Left colon (tissue), 2 donors: Measurements from ENCODE around the gene ZNF667. TPM values are rescaled to one million over a fixed set of nuclear protein-coding genes. Genes with fewer than 3 reads are reported as not detected.

Experiments
- ATAC-seq: fragments of 200-7000 bp; cut with Tn5 transposase; one replicate; pipeline ENCODE4 v1.9.1; 2020; ENCODE audit warnings: mild to moderate bottlenecking, moderate library complexity
- DNase-seq, 2 donors: peaks; one replicate each; pipeline ENCODE4 v3.0.0-alpha.2; 2020
- intact Hi-C, 2 donors: fragments of 100-400 bp; cut with DNase I in 1 of 2; cut with micrococcal nuclease in 1 of 2; formaldehyde crosslinking; loops; one replicate each; pipeline versions ENCODE4 v1.11.2 to v1.14.0; 2022; cut with DNase I, micrococcal nuclease
- long read RNA-seq: library from polyadenylated mRNA; unstranded; transcript quantifications from one replicate; pipeline ENCODE4 v2.0.0, GENCODE V29; 2021
- total RNA-seq, 2 donors: library from RNA; stranded (reverse); fragmentation: NEBNext Ultra II Directional; extraction: Animal tissue kit (Norgen Biotek cat#: 25700); gene quantifications; one replicate each; pipeline ENCODE4 v1.2.1, GENCODE V29; 2021
- donor health status: DM: no; HTN: no; CAD: no.
- donor health status: DM: yes; HTN: yes; CAD: no.

Gene ZNF667
- under 1 TPM; 0.34 to 0.67 TPM for total RNA-seq
- long read RNA-seq, result 0 reads

DNA sequence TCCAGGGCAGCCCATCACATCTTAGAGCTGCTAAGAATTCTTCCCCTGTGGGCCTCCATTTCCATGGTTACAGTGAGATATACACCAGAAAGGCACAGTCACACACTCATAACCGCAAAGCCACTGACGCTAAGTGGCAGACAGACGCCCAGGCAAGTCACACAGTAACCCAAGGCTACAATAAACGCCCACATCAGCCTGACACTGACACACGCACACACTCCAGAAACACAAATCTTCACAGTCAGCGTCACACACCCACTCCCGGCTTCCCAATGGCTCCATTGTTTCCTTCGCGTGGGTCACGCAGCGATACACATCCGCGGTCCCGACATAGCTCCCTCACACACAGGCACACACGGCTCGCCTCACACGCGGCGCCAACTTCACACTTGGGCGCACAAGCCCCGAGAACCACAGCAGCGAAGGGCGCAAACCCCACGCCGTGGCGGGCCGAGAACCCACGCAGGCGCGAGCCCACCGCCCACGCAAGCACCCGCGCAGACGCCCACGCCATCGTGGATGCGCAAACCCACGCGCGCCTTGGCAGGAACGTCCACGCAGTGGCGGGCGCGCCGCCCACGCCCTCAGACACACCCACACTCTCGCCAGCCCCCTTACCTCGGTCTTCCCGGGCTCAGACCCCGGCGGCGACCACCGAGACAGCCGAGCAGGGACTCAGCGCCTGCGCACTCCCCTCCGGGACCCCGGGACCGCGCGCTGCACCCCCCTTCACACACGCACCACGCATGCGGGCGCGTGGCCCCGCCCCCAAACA lies at the start of gene ZNF667:
Gene ZNF667 (minus strand): TSS at position 695 of the 778 bp plus-strand sequence. CDS start 14,975 bp downstream, outside the sequence.
- ATAC-seq (no peak), DNase-seq (no peak)
- intact Hi-C loops, result no loop called here

DNA sequence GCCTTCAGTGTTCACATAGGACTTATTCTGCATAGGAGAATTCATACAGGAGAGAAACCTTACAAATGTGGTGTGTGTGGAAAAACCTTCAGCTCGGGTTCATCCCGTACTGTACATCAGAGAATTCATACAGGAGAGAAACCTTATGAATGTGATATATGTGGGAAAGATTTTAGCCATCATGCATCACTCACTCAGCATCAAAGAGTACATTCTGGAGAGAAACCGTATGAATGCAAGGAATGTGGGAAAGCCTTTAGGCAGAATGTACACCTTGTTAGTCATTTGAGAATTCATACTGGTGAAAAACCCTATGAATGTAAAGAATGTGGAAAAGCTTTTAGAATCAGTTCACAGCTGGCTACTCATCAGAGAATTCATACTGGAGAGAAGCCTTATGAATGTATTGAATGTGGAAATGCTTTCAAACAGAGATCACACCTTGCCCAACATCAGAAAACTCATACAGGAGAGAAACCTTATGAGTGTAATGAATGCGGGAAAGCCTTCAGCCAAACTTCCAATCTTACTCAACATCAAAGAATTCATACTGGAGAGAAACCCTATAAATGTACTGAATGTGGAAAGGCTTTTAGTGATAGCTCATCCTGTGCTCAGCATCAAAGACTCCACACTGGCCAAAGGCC lies 48.2 kb upstream of the ZNF667 start:
- DNase-seq, result no peak
- ATAC-seq, result no peak
- intact Hi-C loops, result no loop called here

GRCh38 chr19:56508290-56508778 lies 31.2 kb upstream of the ZNF667 start:
- ATAC-seq, result peak; percentile 19
- DNase-seq, result no peak
- intact Hi-C loops, result no loop called here

DNA sequence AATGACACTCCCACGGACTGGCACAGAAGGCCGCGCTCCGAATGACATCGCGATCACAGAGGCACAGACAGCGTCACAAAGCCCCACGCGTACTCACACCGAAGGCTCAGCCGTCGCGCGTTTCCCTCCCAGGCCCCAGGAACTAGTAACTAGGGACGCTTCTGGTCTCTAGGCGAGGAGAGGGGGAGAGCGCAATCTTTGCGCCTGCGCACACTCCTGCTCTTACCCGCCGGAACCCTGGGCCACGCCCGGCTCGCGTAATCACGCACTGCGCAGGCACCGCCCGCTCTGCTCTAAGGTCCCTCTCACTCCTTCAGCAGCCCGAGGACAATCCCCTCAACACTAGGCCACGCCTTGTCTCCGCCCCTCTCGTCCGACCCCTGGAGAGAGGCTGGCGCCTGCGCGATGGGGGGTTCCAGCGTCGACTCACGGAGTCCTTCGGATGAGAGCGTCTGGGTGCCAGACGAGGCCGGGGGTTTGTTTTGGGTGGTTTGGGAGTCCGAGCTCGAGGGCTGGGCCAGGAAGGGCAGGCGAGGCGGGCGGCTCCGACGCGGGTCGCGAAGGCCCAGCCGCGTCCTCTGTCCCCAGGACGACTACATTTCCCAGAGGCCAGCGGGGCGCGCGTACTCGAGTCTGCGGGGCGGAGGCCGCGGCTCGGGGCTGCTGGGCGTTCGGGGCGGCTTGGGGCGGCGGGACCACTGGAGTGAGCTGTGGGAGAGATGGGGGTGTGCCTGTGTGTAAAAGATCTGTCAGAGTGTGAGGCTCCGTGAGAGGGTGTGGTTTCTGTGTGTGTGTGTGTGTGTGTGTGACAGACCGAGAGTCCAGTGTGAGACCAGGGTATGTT lies 30.5 kb upstream of the ZNF667 start, which contains the start of gene ZNF471:
Gene ZNF471 (plus strand): TSS at position 410 of the 844 bp plus-strand sequence. CDS start 3,717 bp downstream, outside the sequence.
- intact Hi-C loops, result no loop called here
- DNase-seq (peak; percentile 97), ATAC-seq (peak; percentile 99)

DNA sequence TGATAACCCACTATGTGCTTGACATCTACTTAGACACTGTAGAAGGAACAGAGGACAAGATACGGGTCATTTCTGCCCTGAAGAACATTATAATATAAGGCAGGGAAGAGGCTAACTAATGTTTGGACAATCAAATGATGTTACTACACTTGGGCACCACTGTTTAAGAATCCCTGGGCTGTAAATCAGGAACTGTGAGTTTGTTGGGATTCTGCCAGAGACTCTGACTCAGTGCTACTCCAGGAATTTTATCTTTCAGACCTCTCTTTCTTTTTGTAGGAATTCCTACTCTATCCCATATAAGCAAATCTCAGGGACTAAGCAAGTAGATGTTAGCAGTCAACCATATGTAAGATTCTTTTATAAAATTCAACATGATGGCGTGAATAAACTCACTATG lies 27.4 kb upstream of the ZNF667 start:
- intact Hi-C loops, result no loop called here
- no peak for DNase-seq
- no peak for ATAC-seq

- ATAC-seq (no peak), DNase-seq (no peak)
- intact Hi-C loops, result no loop called here
These were observed 14.3 kb upstream of the ZNF667 start for GRCh38 chr19:56491399-56491798.

DNA sequence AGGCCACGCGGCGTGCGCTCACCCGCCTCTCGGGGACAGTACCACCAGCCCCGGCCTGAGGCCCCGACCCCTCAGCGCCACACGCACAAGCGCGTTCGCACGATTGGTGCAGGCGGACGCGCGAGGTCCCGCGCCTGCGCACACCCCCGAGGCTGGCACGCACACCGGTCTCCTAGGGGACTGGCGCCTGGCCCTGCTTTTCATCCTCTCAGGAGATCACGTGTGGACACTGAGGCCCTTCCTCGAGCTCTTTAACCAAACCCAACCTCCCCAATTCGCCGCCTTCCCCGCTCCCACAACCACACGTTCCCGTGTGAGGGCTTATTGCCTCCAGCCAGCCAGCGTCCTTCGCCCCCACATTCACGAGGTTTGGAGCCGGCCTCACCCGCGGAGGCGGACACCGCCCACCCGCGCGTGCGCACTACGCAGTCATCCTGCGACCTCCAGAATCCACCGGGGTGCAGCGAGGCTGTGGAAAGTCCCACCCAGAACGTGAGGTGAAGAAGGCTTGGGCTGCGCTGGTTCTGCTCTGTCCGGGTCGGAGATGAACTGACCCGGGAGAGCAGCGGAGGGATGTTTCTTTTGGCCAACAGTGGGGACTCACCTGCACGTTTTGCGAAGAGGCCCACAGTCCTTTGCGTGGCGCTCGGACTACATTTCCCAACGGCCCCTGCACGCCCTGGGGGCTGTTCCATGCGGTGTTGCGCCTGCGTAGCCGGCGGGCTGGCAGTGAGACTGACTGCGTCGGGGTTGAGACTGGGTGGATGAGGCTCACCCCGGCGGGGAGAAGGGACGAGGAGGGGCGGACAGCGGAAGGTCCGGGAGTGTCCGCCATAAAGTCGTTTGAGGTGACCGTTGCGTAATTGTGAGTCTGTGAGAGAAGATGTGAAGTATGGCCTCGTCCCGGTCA lies 539 bp upstream of the ZNF667 start:
- intact Hi-C loops, result no loop called here
- DNase-seq (peak; percentile 70 to 81), ATAC-seq (peak; percentile 78)

DNA sequence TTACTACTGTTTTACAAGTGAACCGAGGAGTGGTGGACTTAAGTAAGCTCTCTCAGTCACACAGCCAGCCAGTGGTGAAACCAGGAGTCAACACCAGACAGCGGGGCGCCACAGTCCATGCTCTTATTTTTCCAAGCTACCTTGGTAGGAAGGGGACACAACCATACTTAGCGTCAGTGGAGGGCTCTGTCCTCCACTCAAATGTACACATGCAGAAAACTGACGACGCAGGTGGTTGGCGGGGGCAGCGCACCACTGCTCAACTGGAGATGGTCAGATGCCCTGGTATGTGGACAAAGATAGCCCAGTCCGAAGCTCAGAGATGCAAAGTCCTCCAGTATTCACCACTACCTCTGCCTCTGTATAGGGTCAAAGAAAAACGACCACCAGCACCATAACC lies 1.1 kb downstream of the ZNF667 start:
- no peak for ATAC-seq
- DNase-seq, result no peak
- intact Hi-C loops, result no loop called here

DNA sequence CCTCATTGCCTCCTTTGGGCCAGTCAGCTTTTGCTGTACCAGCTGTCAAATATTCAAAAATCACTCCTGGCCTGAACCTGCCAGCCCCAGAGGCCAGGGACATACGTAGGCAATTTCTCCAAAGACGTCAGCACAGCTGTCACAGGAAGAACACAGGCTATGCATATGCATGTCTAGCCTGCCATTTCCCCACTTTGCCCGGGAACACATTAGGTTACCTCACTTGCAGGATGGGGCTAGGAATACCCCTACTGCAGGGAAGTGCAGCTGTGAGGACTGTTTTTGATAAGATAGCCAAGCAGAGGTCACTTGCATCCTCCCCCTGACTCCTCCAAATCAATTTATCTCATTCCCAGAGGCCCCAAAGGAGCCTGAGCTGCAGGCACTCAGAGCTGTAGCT lies 2.8 kb downstream of the ZNF667 start:
- ATAC-seq (no peak), DNase-seq (no peak)
- intact Hi-C loops, result no loop called here

DNA sequence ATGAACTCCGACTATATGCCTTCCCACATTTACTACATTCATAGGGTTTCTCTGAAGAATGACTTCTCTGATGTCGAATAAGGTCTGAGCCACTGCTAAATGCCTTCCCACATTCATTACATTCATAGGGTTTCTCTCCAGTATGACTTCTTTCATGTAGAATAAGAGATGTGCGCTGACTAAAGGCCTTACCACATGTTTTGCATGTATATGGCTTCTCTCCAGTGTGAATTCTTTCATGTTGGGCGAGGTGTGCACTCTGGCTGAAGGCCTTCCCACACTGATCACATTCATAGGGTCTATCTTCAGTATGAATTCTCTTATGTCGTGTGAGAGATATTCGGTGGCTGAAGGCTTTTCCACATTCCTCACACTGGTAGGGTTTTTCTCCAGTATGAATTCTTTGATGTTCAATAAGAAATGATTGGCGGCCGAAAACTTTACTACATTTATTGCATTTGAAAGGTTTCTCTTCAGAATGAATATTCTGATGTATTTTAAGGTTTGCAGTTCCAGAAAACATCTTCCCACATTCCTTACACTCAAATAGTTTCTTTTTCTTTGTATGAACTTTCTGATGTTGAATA lies 35.8 kb downstream of the ZNF667 start:
- intact Hi-C loops, result no loop called here
- ATAC-seq (no peak), DNase-seq (no peak)

- DNase-seq (no peak), ATAC-seq (no peak)
- intact Hi-C loops, result no loop called here
These were observed 53.2 kb downstream of the ZNF667 start for GRCh38 chr19:56423985-56424353.

DNA sequence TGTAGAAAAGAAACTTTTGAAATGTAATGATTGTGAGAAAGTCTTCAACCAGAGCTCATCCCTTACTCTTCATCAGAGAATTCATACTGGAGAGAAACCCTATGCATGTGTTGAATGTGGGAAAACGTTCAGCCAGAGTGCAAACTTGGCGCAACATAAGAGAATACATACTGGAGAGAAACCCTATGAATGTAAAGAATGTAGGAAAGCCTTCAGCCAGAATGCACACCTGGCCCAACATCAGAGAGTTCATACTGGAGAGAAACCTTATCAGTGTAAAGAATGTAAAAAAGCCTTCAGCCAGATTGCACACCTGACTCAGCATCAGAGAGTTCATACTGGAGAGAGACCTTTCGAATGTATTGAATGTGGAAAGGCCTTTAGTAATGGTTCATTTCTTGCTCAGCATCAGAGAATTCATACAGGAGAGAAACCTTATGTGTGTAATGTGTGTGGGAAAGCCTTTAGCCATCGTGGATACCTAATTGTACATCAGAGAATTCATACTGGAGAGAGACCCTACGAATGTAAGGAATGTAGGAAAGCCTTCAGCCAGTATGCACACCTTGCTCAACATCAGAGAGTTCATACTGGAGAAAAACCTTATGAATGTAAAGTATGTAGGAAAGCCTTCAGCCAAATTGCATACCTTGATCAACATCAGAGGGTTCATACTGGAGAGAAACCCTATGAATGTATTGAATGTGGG lies 53.7 kb downstream of the ZNF667 start:
- intact Hi-C loops, result no loop called here
- ATAC-seq, result no peak

GRCh38 chr19:56405062-56405461 lies 72.1 kb downstream of the ZNF667 start:
- ATAC-seq (no peak), DNase-seq (no peak)
- intact Hi-C loops, result no loop called here

More for the DNA sequence above, 53.7 kb downstream of the ZNF667 start:
- DNase-seq, result no peak

GRCh38 chr19:56404705-56405056 lies 72.5 kb downstream of the ZNF667 start:
- intact Hi-C loops, result no loop called here

GRCh38 chr19:56403764-56404704 lies 73.1 kb downstream of the ZNF667 start, which contains the start of gene ZNF583:
ZNF583 (plus strand) TSS chr19:56404332; CDS start chr19:56407115, 2,783 bp downstream.
- DNase-seq, result peak; percentile 92 to 94
- peak; percentile 97 for ATAC-seq
- intact Hi-C loops, result no loop called here

More at GRCh38 chr19:56404705-56405056, 72.5 kb downstream of the ZNF667 start:
- DNase-seq, result peak in 1 of 2 donors; percentile 6
- no peak for ATAC-seq

DNA sequence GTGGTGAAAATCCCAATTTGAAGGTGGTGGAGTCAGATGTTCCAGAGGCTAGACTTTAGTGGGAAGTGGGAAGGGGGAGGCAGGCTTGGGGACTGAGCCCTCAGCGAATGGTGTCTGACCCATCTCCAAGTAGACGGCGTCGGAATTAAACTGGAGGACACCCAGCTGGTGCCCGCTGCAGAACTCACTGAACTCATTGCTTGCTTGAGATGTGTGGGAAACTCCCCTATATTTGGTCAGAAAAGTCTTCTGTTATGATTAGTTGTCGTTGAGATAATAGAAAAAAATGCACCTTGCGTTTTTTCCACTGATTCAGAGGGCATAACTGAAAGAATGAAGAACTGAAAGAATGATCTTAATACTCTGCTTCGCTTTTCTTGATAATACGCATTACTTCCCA lies 73.9 kb downstream of the ZNF667 start:
- intact Hi-C loops, result no loop called here
- DNase-seq (no peak), ATAC-seq (no peak)
